GM12872 (cell line): ENCODE data around the gene RPS8.

Experiments used
- CTCF ChIP-seq: IDR thresholded peaks from 3 replicates; pipeline ENCODE4 v1.5.1; 2011; ENCODE audit warnings: low read depth, mild to moderate bottlenecking, low read length, moderate library complexity; ENCODE audit not compliant: insufficient read depth

Gene RPS8

GRCh38 chr1:44822981-44823451, 47.7 kb downstream of the RPS8 start:
- no peak for TF ChIP-seq CTCF

- TF ChIP-seq CTCF = no peak
Observed at GRCh38 chr1:44826375-44827196, 51.2 kb downstream of the RPS8 start.

GRCh38 chr1:44827197-44828002, 52.1 kb downstream of the RPS8 start:
- TF ChIP-seq CTCF = peak; percentile 28; the same call in 1 of the 3 replicates

- TF ChIP-seq CTCF = no peak
Observed at GRCh38 chr1:44828003-44828651, 52.8 kb downstream of the RPS8 start.
